GM21825 (cell line): ENCODE measurements around the gene PTPRN2.
"Not testable (repeated sequence)": the region's sequence is repeated elsewhere in the genome, so short reads cannot be mapped to it uniquely, and the experiment has no call there.

Experiments
- ATAC-seq: cut with Tn5 transposase; IDR thresholded peaks from one replicate; pipeline ENCODE4 v1.9.1; 2021; ENCODE audit warnings: mild to moderate bottlenecking, moderate library complexity; ENCODE audit not compliant: unreplicated experiment

PTPRN2 gene

DNA sequence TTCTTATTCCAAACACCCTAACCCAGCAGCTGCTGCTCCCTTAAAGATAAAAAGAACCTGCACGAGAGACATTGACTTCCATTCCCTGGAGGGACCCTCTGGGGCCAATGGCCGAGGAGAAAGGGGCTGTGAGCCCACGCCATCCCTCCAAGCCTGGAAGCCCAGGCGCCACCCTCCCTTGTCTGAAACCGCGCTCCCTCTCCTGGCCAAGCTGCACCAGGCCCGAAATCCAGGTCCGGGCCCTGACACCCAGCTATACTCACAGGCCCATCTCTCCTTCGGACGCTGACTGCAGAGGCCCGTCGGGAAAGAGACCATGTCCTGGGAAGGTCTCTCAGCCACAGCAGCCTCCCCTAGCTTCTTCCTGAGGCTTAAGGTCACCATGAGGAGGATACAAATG, 196.5 kb downstream of the PTPRN2 start:
- ATAC-seq: no peak

- no peak for ATAC-seq
These were observed 197.2 kb downstream of the PTPRN2 start for GRCh38 chr7:158390460-158390859.

DNA sequence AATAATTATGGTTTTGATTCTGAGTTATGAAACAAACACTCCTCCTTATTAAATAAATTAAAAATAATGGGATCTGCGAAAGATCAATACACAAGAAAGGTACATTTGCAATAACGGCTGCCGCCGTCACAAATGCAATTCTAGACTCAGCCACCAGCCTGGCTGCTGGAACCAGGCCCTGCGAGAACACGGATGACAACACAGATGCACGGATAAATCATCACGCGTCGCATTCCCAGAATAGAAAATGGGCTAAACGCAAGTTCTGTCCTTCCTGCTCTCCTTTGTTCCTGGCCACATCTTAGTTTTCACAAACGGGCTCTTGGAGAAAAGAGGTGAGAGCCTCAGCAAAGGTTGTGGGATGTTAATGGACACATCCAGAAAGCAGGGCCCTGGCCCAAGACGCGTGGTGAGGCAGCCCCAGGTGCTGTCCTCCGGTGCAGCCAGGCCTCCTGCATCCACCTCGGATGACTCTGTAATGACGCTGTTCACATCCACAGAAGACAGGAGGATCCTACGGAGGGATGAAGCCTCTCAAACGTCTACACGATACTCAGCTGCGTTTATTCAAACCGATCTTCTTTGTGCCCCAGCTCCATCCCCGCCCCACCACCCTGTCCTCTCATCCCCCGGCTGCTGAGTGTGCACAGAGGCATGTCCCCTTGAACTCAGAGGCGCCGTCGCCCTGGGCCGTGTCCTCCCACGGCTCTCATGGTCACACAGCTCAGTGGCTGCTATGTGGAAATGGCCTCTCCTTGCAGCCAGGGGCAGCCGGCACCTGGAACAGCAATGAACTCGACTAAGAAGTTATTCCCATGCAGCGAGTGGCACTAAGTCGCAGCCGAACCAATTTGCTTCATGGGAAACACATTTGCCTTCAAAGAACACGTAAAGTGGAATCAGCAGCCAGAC, 197.9 kb downstream of the PTPRN2 start:
- ATAC-seq: no peak

DNA sequence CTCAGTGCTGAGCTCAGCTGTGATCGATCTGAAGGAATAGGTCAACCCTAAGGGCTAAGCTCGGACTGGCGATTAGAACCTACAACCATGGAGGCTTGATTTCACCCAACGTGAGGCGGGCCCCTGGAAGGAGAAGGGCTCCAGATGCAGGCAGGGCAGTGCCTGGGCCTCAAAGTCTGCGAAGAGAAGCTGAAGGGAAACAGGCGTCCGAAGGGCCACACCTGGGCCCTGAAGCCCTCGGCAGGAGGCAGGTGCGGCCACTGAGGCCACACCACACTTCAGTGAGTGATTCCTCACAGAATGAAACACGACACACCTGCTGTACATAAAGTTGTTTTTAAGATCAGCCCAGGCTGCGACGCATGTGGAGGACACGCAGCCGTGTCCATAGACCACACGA, 198.7 kb downstream of the PTPRN2 start:
- no peak for ATAC-seq

GRCh38 chr7:158388072-158388471, 199.6 kb downstream of the PTPRN2 start:
- no peak for ATAC-seq

DNA sequence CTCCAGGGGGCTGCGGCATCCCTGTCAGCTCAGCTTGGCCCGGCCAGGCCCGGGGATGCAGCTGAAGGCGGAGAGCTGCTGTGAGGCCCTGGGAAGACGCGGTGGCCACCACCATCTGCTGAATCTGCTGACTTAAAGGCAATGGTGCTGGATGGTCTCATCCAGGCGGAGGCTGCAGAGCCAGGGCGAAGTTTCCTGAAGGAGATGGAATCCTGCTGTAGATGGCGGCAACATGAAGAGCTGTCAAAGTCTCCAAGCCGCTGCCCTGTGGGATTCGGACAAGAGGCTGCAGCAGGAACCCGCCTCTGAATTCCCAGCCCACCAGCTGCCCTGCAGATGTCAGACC, 200.1 kb downstream of the PTPRN2 start:
- no peak for ATAC-seq

DNA sequence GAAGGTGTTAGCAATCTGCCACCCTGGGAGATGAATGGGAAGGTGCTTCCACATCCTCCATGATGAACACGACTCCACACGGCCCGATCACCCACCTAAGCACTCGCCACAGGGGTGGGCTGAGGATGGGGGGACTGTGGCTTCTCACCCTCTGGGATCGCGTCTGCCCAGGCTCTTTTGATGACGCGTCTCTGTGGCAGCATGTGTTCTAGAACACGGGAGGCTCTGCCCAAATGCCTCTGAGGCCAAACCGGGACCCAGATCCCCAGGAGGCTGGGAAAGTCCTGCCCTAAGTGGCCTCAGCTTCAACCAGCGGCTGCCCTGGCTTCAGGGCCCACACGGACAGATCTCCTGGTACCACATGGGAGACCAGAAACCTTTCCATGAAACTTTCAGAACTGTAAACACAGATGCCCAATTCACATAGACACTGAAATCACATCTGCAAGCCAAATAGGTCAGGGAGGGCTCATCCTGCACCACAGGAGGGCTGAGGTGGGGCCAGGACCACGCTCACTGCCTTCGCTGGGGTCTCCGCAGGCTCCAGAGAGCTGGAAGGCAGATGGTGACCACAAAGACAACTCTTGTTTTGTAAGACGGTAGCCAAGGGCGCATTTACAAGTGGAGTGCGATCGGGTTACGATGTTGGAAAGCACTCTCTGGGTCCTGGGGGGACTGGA, 200.6 kb downstream of the PTPRN2 start:
- ATAC-seq: no peak

GRCh38 chr7:158386355-158386618, 201.3 kb downstream of the PTPRN2 start:
- ATAC-seq: no peak

GRCh38 chr7:158385496-158386354, 201.9 kb downstream of the PTPRN2 start:
- ATAC-seq: not testable (repeated sequence)

- ATAC-seq: no peak
These were observed 202.9 kb downstream of the PTPRN2 start for GRCh38 chr7:158384746-158385145.

DNA sequence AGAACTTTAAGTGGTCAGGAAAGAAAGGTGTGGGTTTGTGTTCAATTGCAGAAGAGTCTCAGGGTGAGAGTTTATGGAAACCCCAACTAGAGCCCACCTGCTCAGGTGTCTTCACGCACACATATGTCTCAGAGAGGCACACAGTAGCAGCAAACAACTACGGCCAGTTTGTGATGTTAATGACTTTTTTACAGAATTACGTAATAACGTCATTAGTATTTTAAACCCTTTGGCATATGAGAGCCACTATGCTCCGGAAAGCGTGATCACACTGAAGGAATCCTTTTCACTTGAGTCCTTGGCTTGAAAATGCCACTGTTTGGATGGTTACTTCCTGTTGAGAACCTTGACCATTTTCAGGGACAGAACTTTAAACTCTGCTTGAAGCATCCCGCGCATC, 204.0 kb downstream of the PTPRN2 start:
- ATAC-seq: no peak

DNA sequence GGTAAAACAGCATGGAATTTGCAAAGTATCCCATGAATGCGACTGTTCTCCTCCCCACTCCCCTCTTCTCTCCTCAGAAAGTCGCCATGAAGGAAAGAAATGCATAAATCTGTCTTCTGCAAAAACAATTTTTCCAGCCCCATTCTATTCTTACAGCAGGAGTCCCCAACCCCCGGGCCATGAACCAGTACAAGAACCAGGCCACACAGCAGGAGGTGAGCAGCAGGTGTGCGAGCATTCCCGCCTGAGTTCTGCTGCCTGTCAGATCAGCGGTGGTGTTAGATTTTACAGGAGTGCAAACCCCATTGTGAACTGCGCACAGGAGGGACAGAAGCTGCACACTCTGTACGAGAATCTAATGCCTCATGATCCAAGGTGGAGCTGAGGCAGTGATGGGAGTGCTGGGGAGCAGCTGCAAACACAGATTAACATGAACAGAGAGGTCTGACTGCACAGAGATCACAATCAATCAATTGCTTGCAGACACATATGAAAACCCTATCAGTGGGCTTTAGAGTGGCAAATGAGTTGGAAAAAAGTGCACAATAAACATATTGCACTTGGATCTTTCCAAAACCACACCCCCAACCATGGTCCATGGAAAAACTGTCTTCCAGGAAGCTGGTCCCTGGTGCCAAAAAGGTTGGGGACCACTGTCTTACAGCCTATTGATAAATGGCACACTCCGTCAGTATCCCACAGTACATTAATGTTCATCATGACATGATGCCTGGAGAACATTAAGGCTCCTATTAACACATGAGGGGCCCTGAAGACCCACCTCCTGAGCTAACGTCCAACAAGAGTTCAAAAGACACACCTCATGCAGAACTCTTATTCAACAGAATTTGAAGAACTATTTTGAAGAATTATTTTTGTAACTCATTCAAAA, 205.0 kb downstream of the PTPRN2 start:
- no peak for ATAC-seq

- no peak for ATAC-seq
These were observed 205.7 kb downstream of the PTPRN2 start for GRCh38 chr7:158381956-158382355.

DNA sequence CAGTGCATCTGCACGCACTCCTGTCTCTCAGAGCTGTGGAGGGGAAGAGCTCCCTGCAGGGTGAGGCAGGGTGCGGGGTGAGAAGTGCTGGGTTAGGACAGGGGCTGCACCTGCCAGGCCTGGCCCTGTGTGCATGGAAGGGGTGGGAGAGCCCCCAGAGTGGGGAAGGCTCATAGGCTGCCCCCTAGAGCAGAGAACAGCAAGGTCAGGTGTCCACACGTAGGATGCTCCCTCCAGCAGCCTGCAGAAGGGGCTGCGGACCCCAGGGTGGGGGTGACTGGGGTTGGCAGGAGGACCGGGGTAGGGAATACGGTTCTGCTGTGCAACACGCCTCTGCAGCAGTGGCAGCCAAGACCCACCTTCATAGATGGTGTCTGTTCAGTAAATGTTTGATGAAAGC, 208.6 kb downstream of the PTPRN2 start:
- no peak for ATAC-seq

GRCh38 chr7:158377800-158378623, 209.6 kb downstream of the PTPRN2 start:
- ATAC-seq: no peak

DNA sequence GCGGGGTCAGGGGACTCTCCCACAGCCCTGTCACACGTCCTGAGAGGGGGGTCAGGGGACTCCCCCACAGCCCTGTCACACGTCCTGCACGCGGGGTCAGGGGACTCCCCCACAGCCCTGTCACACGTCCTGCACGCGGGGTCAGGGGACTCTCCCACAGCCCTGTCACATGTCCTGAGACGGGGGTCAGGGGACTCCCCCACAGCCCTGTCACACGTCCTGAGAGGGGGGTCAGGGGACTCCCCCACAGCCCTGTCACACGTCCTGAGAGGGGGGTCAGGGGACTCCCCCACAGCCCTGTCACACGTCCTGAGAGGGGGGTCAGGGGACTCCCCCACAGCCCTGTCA, 210.8 kb downstream of the PTPRN2 start:
- ATAC-seq: not testable (repeated sequence)

DNA sequence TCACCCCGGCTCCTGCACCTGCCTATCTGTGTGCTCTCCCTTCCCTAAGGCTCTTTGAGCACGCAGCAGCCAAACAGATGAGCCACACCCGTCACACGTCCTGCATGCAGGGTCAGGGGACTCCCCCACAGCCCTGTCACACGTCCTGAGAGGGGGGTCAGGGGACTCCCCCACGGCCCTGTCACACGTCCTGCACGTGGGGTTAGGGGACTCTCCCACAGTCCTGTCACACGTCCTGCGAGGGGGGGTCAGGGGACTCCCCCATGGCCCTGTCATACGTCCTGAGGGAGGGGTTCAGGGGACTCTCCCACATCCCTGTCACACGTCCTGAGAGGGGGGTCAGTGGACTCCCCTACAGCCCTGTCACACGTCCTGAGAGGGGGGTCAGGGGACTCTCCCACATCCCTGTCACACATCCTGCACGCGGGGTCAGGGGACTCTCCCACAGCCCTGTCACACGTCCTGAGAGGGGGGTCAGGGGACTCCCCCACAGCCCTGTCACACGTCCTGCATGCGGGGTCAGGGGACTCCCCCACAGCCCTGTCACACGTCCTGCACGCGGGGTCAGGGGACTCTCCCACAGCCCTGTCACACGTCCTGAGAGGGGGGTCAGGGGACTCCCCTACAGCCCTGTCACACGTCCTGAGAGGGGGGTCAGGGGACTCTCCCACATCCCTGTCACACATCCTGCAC, 211.3 kb downstream of the PTPRN2 start:
- not testable (repeated sequence) for ATAC-seq

- ATAC-seq: no peak
These were observed 212.6 kb downstream of the PTPRN2 start for GRCh38 chr7:158375034-158375433.

- ATAC-seq: no peak
These were observed 213.0 kb downstream of the PTPRN2 start for GRCh38 chr7:158374586-158374985.
